Amniotic epithelial cell (primary cell): ENCODE data around the gene LRMDA.

Experiments used
- DNase-seq: peaks from one replicate; pipeline ENCODE4 v3.0.0-alpha.2; 2010; ENCODE audit warnings: low read depth

The LRMDA gene

GRCh38 chr10:75876710-75877109 lies 445.3 kb downstream of the LRMDA start:
- no peak for DNase-seq

GRCh38 chr10:75877877-75878276 lies 446.5 kb downstream of the LRMDA start:
- no peak for DNase-seq

GRCh38 chr10:75878586-75878985 lies 447.2 kb downstream of the LRMDA start:
- DNase-seq = no peak

- no peak for DNase-seq
Observed at GRCh38 chr10:75880031-75880775, 448.8 kb downstream of the LRMDA start.

- no peak for DNase-seq
Observed at GRCh38 chr10:75883081-75884072, 452.0 kb downstream of the LRMDA start.

GRCh38 chr10:75884808-75885207 lies 453.4 kb downstream of the LRMDA start:
- DNase-seq = no peak

- DNase-seq = no peak
Observed at GRCh38 chr10:75887369-75887768, 455.9 kb downstream of the LRMDA start.

GRCh38 chr10:75887992-75888680 lies 456.7 kb downstream of the LRMDA start:
- DNase-seq = no peak

GRCh38 chr10:75889051-75889450 lies 457.6 kb downstream of the LRMDA start:
- DNase-seq = no peak

- DNase-seq = no peak
Observed at GRCh38 chr10:75894761-75895160, 463.3 kb downstream of the LRMDA start.

- DNase-seq = no peak
Observed at GRCh38 chr10:75895259-75895658, 463.8 kb downstream of the LRMDA start.

- DNase-seq = no peak
Observed at GRCh38 chr10:75899816-75900390, 468.5 kb downstream of the LRMDA start.

GRCh38 chr10:75902816-75903215 lies 471.4 kb downstream of the LRMDA start:
- DNase-seq = no peak

- DNase-seq = no peak
Observed at GRCh38 chr10:75904499-75905283, 473.3 kb downstream of the LRMDA start.

GRCh38 chr10:75905490-75905889 lies 474.1 kb downstream of the LRMDA start:
- no peak for DNase-seq

- peak; percentile 45 for DNase-seq
Observed at GRCh38 chr10:75910032-75910431, 478.6 kb downstream of the LRMDA start.

- DNase-seq = peak; percentile 6
Observed at GRCh38 chr10:75911426-75911825, 480.0 kb downstream of the LRMDA start.

- no peak for DNase-seq
Observed at GRCh38 chr10:75916906-75917305, 485.5 kb downstream of the LRMDA start.

GRCh38 chr10:75919913-75920312 lies 488.5 kb downstream of the LRMDA start:
- no peak for DNase-seq

- DNase-seq = peak; percentile 20
Observed at GRCh38 chr10:75922435-75922834, 491.0 kb downstream of the LRMDA start.

GRCh38 chr10:75924309-75924902 lies 493.0 kb downstream of the LRMDA start:
- DNase-seq = no peak
